Neural progenitor cell (in vitro differentiated cells): ENCODE results near the gene LDB2. TPM values are rescaled to one million over a fixed set of nuclear protein-coding genes. Genes with fewer than 3 reads are reported as not detected.

Experiments used
- DNase-seq: peaks from one replicate; pipeline ENCODE4 v3.0.0-alpha.2; 2016; ENCODE audit warnings: low spot score
- H2AFZ ChIP-seq: fragments of 200-600 bp; sonication (generic); replicated peaks from 2 replicates; pipeline ENCODE4 v1.6.1; 2016; ENCODE audit warnings: antibody characterized with exemption
- H3F3A ChIP-seq: fragments of 200-600 bp; sonication (generic); 2 replicates; pipeline ENCODE4 v1.6.1; 2016; ENCODE audit warnings: antibody characterized with exemption, low read depth
- H3K27ac ChIP-seq: fragments of 200-600 bp; sonication (generic); 2 replicates; pipeline ENCODE4 v1.5.1; 2016; ENCODE audit warnings: mild to moderate bottlenecking
- H3K27me3 ChIP-seq: fragments of 200-600 bp; sonication (generic); 2 replicates; pipeline ENCODE4 v1.6.1; 2016; ENCODE audit warnings: mild to moderate bottlenecking, moderate library complexity
- H3K36me3 ChIP-seq: fragments of 200-600 bp; sonication (generic); 2 replicates; pipeline ENCODE4 v1.5.1; 2016
- H3K4me1 ChIP-seq: fragments of 200-600 bp; sonication (generic); 2 replicates; pipeline ENCODE4 v1.6.1; 2016; ENCODE audit warnings: mixed run types
- H3K4me2 ChIP-seq: fragments of 200-600 bp; sonication (generic); 2 replicates; pipeline ENCODE4 v1.6.1; 2016
- H3K4me3 ChIP-seq: fragments of 200-600 bp; sonication (generic); 2 replicates; pipeline ENCODE4 v1.5.1; 2016
- H3K79me2 ChIP-seq: fragments of 200-600 bp; sonication (generic); 2 replicates; pipeline ENCODE4 v1.6.1; 2016; ENCODE audit warnings: low read depth
- H3K9ac ChIP-seq: fragments of 200-600 bp; sonication (generic); 2 replicates; pipeline ENCODE4 v1.6.1; 2016
- H3K9me3 ChIP-seq: fragments of 200-600 bp; sonication (generic); 2 replicates; pipeline ENCODE4 v1.5.1; 2016; ENCODE audit warnings: low read depth
- H4K20me1 ChIP-seq: fragments of 200-600 bp; sonication (generic); 2 replicates; pipeline ENCODE4 v1.6.1; 2016; ENCODE audit warnings: low read depth
- H3K27ac Mint-ChIP-seq: 3 replicates; pipeline ENCODE4 v1.8.0; 2021; ENCODE audit warnings: mixed read lengths
- H3K27me3 Mint-ChIP-seq: 2 replicates; pipeline ENCODE4 v1.8.0; 2022; ENCODE audit warnings: low read depth, mild to moderate bottlenecking, inconsistent platforms, moderate library complexity, mixed read lengths; ENCODE audit not compliant: insufficient read depth
- H3K36me3 Mint-ChIP-seq: 3 replicates; pipeline ENCODE4 v1.8.0; 2021; ENCODE audit warnings: mixed read lengths
- H3K4me1 Mint-ChIP-seq: 3 replicates; pipeline ENCODE4 v1.8.0; 2021; ENCODE audit warnings: mixed read lengths
- H3K4me3 Mint-ChIP-seq: 3 replicates; pipeline ENCODE4 v1.8.0; 2021; ENCODE audit warnings: mild to moderate bottlenecking, moderate library complexity, mixed read lengths
- H3K9me3 Mint-ChIP-seq: 3 replicates; pipeline ENCODE4 v1.8.0; 2020; ENCODE audit warnings: mixed read lengths
- EZH2 ChIP-seq: fragments of 200-600 bp; sonication (generic); IDR thresholded peaks from 2 replicates; pipeline ENCODE4 v1.6.1; 2017; ENCODE audit warnings: antibody characterized with exemption, mild to moderate bottlenecking, moderate library complexity
- EZH2phosphoT487 ChIP-seq: fragments of 200-600 bp; sonication (generic); IDR thresholded peaks from 2 replicates; pipeline ENCODE4 v1.6.1; 2017; ENCODE audit warnings: antibody characterized with exemption
- total RNA-seq: library from RNA; depleted of rRNA; stranded (reverse); fragments of >200 nt; gene quantifications from 2 replicates; pipeline ENCODE4 v1.2.3, GENCODE V29; 2015; ENCODE audit warnings: low replicate concordance
- TF ChIP-seq, protein P1 (sequence below): fragments of 200-600 bp; sonication (generic); IDR thresholded peaks from 2 replicates; pipeline ENCODE4 v1.5.1; 2017; ENCODE audit warnings: antibody characterized with exemption, mild to moderate bottlenecking

Gene LDB2
- total RNA-seq, 1 donor from 2014 or later = 24.3 TPM

DNA sequence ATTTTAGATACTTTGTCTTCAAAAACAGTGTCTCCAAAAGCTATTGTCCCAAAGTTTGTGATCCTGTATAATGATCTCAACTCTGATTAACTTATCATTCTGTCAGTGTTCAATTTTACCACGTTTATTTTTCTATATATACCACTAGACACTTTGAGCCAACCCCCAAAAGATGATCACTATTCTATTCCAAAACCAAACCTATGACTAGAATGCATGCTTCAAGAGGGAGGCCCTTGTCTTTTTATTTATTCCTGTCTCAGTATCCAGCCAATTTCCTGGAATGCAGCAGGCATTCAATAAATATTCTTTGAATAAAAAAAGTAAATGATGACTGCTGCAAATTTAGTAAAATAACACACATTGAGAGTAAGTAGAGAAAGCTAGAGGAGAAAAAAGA lies 275.6 kb downstream of the LDB2 start:
- Histone ChIP-seq H3K27me3 (no peaks in the 10 kb centered on the region), H4K20me1 (no peaks in the 10 kb centered on the region), H3K9me3 (no peaks in the 10 kb centered on the region), H3K4me2 (no peak overlapping the region), H3K79me2 (no peaks in the 10 kb centered on the region), H3K27ac (no peak overlapping the region), H2AFZ (no peak overlapping the region), H3K36me3 (no peaks in the 10 kb centered on the region), H3K4me3 (no peak overlapping the region), H3K9ac (no peak overlapping the region), H3K4me1 (no peaks in the 10 kb centered on the region), H3F3A (no peaks in the 10 kb centered on the region)
- peaks cover 4% of the 10 kb centered on the region for H3K4me1 Mint-ChIP-seq
- H3K4me3 Mint-ChIP-seq = no peak overlapping the region
- TF ChIP-seq, protein P1, sequence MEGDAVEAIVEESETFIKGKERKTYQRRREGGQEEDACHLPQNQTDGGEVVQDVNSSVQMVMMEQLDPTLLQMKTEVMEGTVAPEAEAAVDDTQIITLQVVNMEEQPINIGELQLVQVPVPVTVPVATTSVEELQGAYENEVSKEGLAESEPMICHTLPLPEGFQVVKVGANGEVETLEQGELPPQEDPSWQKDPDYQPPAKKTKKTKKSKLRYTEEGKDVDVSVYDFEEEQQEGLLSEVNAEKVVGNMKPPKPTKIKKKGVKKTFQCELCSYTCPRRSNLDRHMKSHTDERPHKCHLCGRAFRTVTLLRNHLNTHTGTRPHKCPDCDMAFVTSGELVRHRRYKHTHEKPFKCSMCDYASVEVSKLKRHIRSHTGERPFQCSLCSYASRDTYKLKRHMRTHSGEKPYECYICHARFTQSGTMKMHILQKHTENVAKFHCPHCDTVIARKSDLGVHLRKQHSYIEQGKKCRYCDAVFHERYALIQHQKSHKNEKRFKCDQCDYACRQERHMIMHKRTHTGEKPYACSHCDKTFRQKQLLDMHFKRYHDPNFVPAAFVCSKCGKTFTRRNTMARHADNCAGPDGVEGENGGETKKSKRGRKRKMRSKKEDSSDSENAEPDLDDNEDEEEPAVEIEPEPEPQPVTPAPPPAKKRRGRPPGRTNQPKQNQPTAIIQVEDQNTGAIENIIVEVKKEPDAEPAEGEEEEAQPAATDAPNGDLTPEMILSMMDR = no peak
- TF ChIP-seq EZH2 = no peak
- no peak for TF ChIP-seq EZH2phosphoT487
- no peaks in the 10 kb centered on the region for H3K9me3 Mint-ChIP-seq
- peaks cover 2% of the 10 kb centered on the region for H3K27me3 Mint-ChIP-seq
- no peaks in the 10 kb centered on the region for H3K36me3 Mint-ChIP-seq
- no peak overlapping the region for H3K27ac Mint-ChIP-seq
- DNase-seq = no peak

DNA sequence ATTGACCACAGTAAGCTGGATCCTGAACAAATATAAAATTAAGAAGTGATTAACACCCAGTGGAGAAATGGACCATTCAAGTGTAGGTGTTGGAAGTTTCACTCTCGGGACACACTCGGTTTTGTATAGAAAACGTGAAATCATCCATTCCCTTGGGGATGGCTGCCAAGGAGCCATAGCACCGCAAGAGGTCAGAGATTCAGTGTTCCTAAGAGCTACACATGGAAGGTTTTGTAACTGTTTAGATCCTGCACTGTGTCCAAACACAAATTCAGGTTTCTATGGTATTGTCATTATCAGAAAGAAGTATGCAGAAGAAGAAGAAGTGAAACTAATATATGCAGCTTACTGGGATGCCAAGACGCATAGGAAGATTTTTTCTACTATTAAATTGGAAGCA lies 281.0 kb downstream of the LDB2 start:
- Histone ChIP-seq H2AFZ (no peak overlapping the region), H3K4me2 (no peak overlapping the region), H3K4me3 (no peak overlapping the region), H3K27me3 (no peaks in the 10 kb centered on the region), H3K36me3 (no peaks in the 10 kb centered on the region), H4K20me1 (no peaks in the 10 kb centered on the region), H3K27ac (no peak overlapping the region), H3K9ac (no peak overlapping the region), H3F3A (no peaks in the 10 kb centered on the region), H3K9me3 (no peaks in the 10 kb centered on the region), H3K79me2 (no peaks in the 10 kb centered on the region), H3K4me1 (no peaks in the 10 kb centered on the region)
- no peak overlapping the region for H3K4me3 Mint-ChIP-seq
- peaks cover 2% of the 10 kb centered on the region for H3K27me3 Mint-ChIP-seq
- H3K4me1 Mint-ChIP-seq = peaks cover 7% of the 10 kb centered on the region
- no peak for TF ChIP-seq EZH2phosphoT487
- TF ChIP-seq, protein P1 = no peak
- no peak for TF ChIP-seq EZH2
- peaks cover 3% of the 10 kb centered on the region for H3K36me3 Mint-ChIP-seq
- peaks cover 18% of the 10 kb centered on the region for H3K9me3 Mint-ChIP-seq
- H3K27ac Mint-ChIP-seq = no peak overlapping the region
- DNase-seq = no peak

DNA sequence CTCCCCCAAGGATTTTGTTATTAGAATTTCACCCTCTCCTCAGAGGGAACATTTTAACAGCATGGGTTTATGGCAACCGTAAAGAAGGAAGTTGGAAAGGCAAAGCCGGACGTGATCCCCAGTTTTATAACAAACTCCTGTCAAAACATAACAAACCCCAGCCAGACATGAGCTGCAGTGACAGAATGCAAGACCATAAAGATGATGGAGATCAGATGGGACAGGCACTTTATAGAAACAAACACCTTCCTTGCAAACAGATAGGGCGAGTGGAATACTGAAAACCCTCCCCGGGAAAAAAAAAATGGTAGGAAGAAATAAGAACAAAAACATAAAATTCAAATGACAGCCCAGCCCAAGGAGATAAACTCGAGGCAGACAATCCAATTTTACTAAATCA lies 281.4 kb downstream of the LDB2 start:
- no peak overlapping the region for H3K9ac ChIP-seq
- Mint-ChIP-seq H3K27me3 (peaks cover 2% of the 10 kb centered on the region), H3K36me3 (peaks cover 3% of the 10 kb centered on the region), H3K9me3 (peaks cover 22% of the 10 kb centered on the region), H3K4me1 (peaks cover 7% of the 10 kb centered on the region), H3K27ac (no peak overlapping the region), H3K4me3 (no peak overlapping the region)
- TF ChIP-seq EZH2phosphoT487 = no peak
- no peak for TF ChIP-seq EZH2
- TF ChIP-seq, protein P1 = no peak
- no peaks in the 10 kb centered on the region for H3K27me3 ChIP-seq
- H3K79me2 ChIP-seq = no peaks in the 10 kb centered on the region
- no peak overlapping the region for H3K4me3 ChIP-seq
- no peaks in the 10 kb centered on the region for H3K36me3 ChIP-seq
- DNase-seq = no peak
- no peaks in the 10 kb centered on the region for H3K9me3 ChIP-seq
- H3F3A ChIP-seq = no peaks in the 10 kb centered on the region
- H3K4me1 ChIP-seq = no peaks in the 10 kb centered on the region
- H3K27ac ChIP-seq = no peak overlapping the region
- no peak overlapping the region for H3K4me2 ChIP-seq
- no peaks in the 10 kb centered on the region for H4K20me1 ChIP-seq
- no peak overlapping the region for H2AFZ ChIP-seq
